SJSA1 (cell line): Measurements from ENCODE around the gene IL1RAPL1. TPM values are rescaled to one million over a fixed set of nuclear protein-coding genes. Genes with fewer than 3 reads are reported as not detected.

Source experiments
- DNase-seq, 2 experiments: peaks; one replicate each; pipeline ENCODE4 v3.0.0-alpha.2; 2015 to 2020; ENCODE audit warnings: low spot score in 2 of 2, low read depth in 1 of 2
- H3K27ac ChIP-seq: fragments of 250-450 bp; sonication (Bioruptor Pico); 2 replicates; pipeline ENCODE4 v1.5.1; 2020; ENCODE audit warnings: mild to moderate bottlenecking, moderate library complexity
- H3K27me3 ChIP-seq: fragments of 250-450 bp; sonication (Bioruptor Pico); replicated peaks from 2 replicates; pipeline ENCODE4 v1.5.1; 2020; ENCODE audit warnings: mild to moderate bottlenecking, moderate library complexity
- H3K36me3 ChIP-seq: fragments of 250-450 bp; sonication (Bioruptor Pico); 2 replicates; pipeline ENCODE4 v1.5.1; 2020; ENCODE audit warnings: mild to moderate bottlenecking
- H3K4me1 ChIP-seq: fragments of 250-450 bp; sonication (Bioruptor Pico); replicated peaks from 2 replicates; pipeline ENCODE4 v1.6.1; 2021; ENCODE audit warnings: mild to moderate bottlenecking
- H3K4me3 ChIP-seq: fragments of 250-450 bp; sonication (Bioruptor Pico); 2 replicates; pipeline ENCODE4 v1.5.1; 2020; ENCODE audit warnings: mild to moderate bottlenecking
- H3K9me3 ChIP-seq: fragments of 250-450 bp; sonication (Bioruptor Pico); replicated peaks from 2 replicates; pipeline ENCODE4 v1.5.1; 2020; ENCODE audit warnings: mild to moderate bottlenecking
- total RNA-seq: library from RNA; depleted of rRNA; stranded (reverse); fragments of >200 nt; shearing (Covaris generic); gene quantifications from 2 replicates; pipeline ENCODE4 v1.2.3, GENCODE V29; 2014

Gene IL1RAPL1
- total RNA-seq, 1 experiment from 2014 or later: not detected

GRCh38 chrX:29652484-29652883 is 1065.2 kb downstream of the IL1RAPL1 start:
- Histone ChIP-seq H3K27me3 (no peaks in the 10 kb centered on the region), H3K4me3 (no peak overlapping the region), H3K9me3 (no peaks in the 10 kb centered on the region), H3K36me3 (no peaks in the 10 kb centered on the region), H3K4me1 (peaks cover 16% of the 10 kb centered on the region), H3K27ac (peak overlapping the region; percentile 53)
- DNase-seq: peak in 1 of 2 experiments; percentile 15

DNA sequence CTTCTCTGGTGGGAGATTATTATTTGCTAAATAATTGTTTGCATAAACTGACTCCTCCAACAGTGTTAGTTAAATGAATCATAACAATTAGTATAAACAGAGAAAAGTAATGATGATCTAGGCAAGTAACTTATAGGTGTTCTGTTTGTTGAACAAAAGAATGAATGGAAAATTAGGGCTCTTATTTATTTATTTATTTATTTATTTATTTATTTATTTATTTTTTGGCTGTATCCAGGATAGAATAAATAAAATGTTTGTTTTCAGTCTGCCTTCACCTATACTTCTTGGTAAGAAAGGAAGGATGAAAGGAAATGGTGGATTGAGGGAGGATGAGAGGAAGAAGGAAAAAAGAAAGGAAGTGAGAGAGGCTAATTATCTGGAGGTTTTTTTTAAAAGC is 1066.5 kb downstream of the IL1RAPL1 start:
- no peak for DNase-seq
- Histone ChIP-seq H3K9me3 (no peaks in the 10 kb centered on the region), H3K27ac (no peak overlapping the region), H3K4me3 (no peak overlapping the region), H3K27me3 (no peaks in the 10 kb centered on the region), H3K4me1 (peaks cover 16% of the 10 kb centered on the region), H3K36me3 (no peaks in the 10 kb centered on the region)

- no peak for DNase-seq
- H3K9me3 ChIP-seq: no peaks in the 10 kb centered on the region
- H3K27me3 ChIP-seq: no peaks in the 10 kb centered on the region
- H3K27ac ChIP-seq: no peak overlapping the region
- H3K4me1 ChIP-seq: peaks cover 35% of the 10 kb centered on the region
- no peaks in the 10 kb centered on the region for H3K36me3 ChIP-seq
- no peak overlapping the region for H3K4me3 ChIP-seq
Observed at GRCh38 chrX:29659911-29660310, 1072.7 kb downstream of the IL1RAPL1 start.

DNA sequence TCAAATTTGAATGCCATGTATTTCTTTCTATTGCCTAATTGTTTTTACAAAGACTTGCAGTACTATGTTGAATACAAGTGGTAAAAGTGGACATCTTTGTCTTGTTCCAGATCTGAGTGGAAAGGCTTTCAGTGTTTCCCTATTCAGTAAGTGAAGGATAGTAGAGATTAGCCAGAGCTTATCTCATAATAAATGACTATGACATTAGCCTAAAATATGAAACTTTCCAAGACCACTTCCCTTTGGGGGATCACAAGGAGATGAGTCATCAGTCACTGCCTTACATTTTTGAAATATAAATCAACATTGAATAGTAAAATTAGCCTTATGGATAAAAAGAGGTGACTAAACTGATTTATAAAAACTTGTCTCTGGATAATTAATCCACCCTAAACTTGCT is 1074.0 kb downstream of the IL1RAPL1 start:
- no peaks in the 10 kb centered on the region for H3K9me3 ChIP-seq
- H3K27ac ChIP-seq: peak overlapping the region; percentile 97
- peak in 1 of 2 experiments; percentile 23 for DNase-seq
- peaks cover 40% of the 10 kb centered on the region for H3K4me1 ChIP-seq
- H3K4me3 ChIP-seq: no peak overlapping the region
- no peaks in the 10 kb centered on the region for H3K27me3 ChIP-seq
- no peaks in the 10 kb centered on the region for H3K36me3 ChIP-seq

GRCh38 chrX:29662101-29662500 is 1074.9 kb downstream of the IL1RAPL1 start:
- Histone ChIP-seq H3K36me3 (no peaks in the 10 kb centered on the region), H3K4me1 (peaks cover 36% of the 10 kb centered on the region), H3K27ac (peak overlapping the region; percentile 97), H3K9me3 (no peaks in the 10 kb centered on the region), H3K27me3 (no peaks in the 10 kb centered on the region), H3K4me3 (no peak overlapping the region)
- DNase-seq: peak; percentile 51 to 73

DNA sequence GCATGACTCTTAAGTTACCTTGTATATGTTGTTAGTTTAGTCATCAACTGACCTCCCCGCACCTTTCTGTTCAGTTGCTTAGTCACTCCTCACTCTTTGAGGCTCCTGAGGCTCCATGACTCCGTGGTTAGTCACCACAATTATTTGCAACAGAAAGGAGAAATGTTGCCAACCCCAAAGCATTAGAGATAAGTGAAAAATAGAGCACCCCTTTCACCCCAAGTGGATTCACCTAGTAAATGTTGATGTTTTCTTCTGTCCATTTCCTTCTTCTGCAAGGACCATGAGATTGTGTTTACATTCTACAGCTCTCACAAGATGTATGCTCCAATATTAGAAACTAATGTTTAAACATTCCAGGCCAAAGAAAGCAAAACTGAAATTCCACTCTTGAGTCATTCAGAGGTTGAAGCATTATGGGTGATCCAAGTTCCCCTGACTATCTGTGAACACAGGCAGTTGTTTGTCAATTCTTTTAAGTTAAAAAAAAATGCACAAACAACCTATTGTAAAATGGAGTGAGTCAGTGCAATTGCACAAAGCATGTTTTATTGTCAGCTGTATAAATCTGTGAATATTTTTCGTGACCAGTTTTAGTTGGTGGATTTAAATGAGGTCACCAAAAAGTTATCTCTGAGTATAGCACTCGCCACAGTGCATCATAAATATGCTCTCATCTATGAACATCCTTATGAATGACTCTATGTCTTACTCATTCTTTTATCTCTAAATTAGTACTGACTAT is 1075.7 kb downstream of the IL1RAPL1 start:
- Histone ChIP-seq H3K4me3 (no peak overlapping the region), H3K27me3 (no peaks in the 10 kb centered on the region), H3K36me3 (no peaks in the 10 kb centered on the region), H3K9me3 (no peaks in the 10 kb centered on the region), H3K27ac (peak overlapping the region; percentile 97), H3K4me1 (peaks cover 35% of the 10 kb centered on the region)
- peak; percentile 76 to 94 for DNase-seq

DNA sequence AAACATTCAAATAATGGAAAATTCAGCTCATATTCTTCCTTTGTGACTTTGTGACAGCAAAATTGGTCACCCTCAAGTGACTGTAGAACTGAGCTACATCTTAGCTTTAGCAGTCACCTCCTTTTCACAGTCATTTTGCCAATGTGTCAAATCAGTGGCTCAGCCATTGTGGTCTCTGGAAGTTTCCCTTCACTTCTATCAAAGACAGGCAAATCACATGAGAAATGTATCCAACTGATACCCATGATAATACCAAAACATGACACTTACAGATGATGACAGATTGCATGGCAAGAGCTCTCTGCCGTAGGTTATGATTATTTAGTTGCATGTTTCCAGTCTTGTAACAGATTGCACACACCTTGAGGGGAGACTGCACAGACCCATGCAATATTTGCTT is 1078.3 kb downstream of the IL1RAPL1 start:
- no peaks in the 10 kb centered on the region for H3K27me3 ChIP-seq
- no peak for DNase-seq
- peaks cover 33% of the 10 kb centered on the region for H3K4me1 ChIP-seq
- no peaks in the 10 kb centered on the region for H3K9me3 ChIP-seq
- H3K4me3 ChIP-seq: no peak overlapping the region
- H3K27ac ChIP-seq: no peak overlapping the region
- H3K36me3 ChIP-seq: no peaks in the 10 kb centered on the region

GRCh38 chrX:29666366-29666765 is 1079.1 kb downstream of the IL1RAPL1 start:
- Histone ChIP-seq H3K4me3 (no peak overlapping the region), H3K4me1 (peaks cover 25% of the 10 kb centered on the region), H3K27me3 (no peaks in the 10 kb centered on the region), H3K36me3 (no peaks in the 10 kb centered on the region), H3K27ac (no peak overlapping the region), H3K9me3 (no peaks in the 10 kb centered on the region)
- DNase-seq: no peak

- Histone ChIP-seq H3K27me3 (no peaks in the 10 kb centered on the region), H3K9me3 (no peaks in the 10 kb centered on the region), H3K4me1 (no peaks in the 10 kb centered on the region), H3K27ac (no peak overlapping the region), H3K36me3 (no peaks in the 10 kb centered on the region), H3K4me3 (no peak overlapping the region)
- no peak for DNase-seq
Observed at GRCh38 chrX:29671421-29671820, 1084.2 kb downstream of the IL1RAPL1 start.

DNA sequence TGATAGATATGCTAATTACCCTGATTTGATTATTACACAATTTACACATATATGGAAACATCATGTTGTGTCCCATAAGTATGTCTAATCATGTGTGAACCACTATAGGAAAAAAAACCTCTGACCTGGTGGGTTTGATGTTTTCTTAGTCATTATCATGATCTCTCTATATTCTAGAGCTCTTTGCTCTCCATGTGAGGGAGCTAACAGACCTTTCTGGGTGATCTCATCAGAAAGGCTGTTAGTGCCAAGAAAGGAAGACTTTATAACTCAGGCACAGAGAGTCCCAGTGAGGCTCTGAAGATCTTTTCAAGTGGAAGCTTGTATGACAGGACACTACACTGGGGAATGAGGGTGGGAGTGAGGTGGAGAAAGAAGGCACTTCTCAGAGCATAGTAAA is 1100.4 kb downstream of the IL1RAPL1 start:
- H3K27me3 ChIP-seq: no peaks in the 10 kb centered on the region
- no peak overlapping the region for H3K27ac ChIP-seq
- H3K4me1 ChIP-seq: no peaks in the 10 kb centered on the region
- no peaks in the 10 kb centered on the region for H3K9me3 ChIP-seq
- H3K36me3 ChIP-seq: no peaks in the 10 kb centered on the region
- H3K4me3 ChIP-seq: no peak overlapping the region
- DNase-seq: no peak

- no peak for DNase-seq
- Histone ChIP-seq H3K9me3 (no peaks in the 10 kb centered on the region), H3K27ac (no peak overlapping the region), H3K27me3 (no peaks in the 10 kb centered on the region), H3K4me3 (no peak overlapping the region), H3K4me1 (no peaks in the 10 kb centered on the region), H3K36me3 (no peaks in the 10 kb centered on the region)
Observed at GRCh38 chrX:29690061-29690460, 1102.8 kb downstream of the IL1RAPL1 start.

DNA sequence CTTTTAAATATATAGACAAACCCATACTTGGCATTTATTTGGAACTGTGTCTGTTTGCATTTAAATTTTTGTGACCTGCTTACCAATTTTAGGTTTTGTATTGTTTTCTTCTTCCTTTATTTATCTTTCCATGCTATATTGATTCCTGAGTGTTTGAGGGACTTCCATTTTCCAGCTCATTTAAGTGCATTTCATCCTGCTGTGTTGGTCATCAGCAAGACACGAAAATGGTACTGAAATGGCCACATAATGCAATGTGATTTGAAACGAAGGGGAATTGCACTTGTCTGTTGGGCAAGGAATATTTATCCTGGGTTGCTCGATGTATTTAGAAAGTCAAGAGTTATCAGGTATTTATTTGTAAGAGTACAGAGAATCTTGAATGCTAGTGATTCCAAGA is 1103.8 kb downstream of the IL1RAPL1 start:
- Histone ChIP-seq H3K27me3 (no peaks in the 10 kb centered on the region), H3K4me1 (no peaks in the 10 kb centered on the region), H3K9me3 (no peaks in the 10 kb centered on the region), H3K36me3 (no peaks in the 10 kb centered on the region), H3K4me3 (no peak overlapping the region), H3K27ac (no peak overlapping the region)
- no peak for DNase-seq

- H3K4me1 ChIP-seq: no peaks in the 10 kb centered on the region
- H3K36me3 ChIP-seq: no peaks in the 10 kb centered on the region
- no peak overlapping the region for H3K27ac ChIP-seq
- no peaks in the 10 kb centered on the region for H3K27me3 ChIP-seq
- H3K4me3 ChIP-seq: no peak overlapping the region
- no peaks in the 10 kb centered on the region for H3K9me3 ChIP-seq
- no peak for DNase-seq
Observed at GRCh38 chrX:29693912-29694311, 1106.7 kb downstream of the IL1RAPL1 start.

DNA sequence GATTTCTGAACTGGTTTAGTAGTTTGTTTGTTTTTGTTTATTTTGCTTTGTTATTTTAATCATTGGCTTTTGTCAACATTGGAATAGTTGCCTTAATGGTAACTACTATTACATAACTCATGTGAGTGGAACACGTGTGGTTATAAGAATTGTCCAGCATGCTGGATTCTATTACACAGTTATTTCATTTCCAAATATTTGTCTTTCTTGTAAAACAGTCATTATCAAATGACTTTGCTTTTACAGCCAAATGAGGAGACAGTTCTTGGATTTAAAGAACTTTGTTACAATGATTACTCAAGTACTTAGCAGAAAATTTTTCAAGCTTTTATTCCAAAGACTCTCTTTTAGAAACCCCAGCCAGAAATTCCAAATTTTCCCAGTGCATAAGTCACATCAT is 1112.0 kb downstream of the IL1RAPL1 start:
- H3K4me3 ChIP-seq: no peak overlapping the region
- H3K4me1 ChIP-seq: no peaks in the 10 kb centered on the region
- H3K9me3 ChIP-seq: no peaks in the 10 kb centered on the region
- DNase-seq: no peak
- no peaks in the 10 kb centered on the region for H3K27me3 ChIP-seq
- no peaks in the 10 kb centered on the region for H3K36me3 ChIP-seq
- no peak overlapping the region for H3K27ac ChIP-seq

DNA sequence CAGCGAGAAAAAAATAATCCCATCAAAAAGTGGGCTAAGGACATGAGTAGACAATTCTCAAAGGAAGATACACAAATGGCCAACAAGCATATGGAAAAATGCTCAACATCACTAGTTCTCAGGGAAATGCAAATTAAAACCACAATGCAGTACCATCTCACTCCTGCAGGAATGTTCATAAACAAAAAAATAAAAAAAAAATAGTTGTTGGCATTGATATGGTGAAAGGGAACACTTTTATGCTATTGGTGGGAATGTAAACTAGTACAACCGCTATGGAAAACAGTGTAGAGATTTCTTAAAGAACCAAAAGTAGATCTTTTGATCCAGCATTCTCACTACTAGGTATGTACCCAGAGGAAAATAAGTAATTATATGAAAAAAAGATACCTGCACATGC is 1119.8 kb downstream of the IL1RAPL1 start:
- H3K4me1 ChIP-seq: no peaks in the 10 kb centered on the region
- no peak for DNase-seq
- H3K27me3 ChIP-seq: no peaks in the 10 kb centered on the region
- H3K4me3 ChIP-seq: no peak overlapping the region
- H3K27ac ChIP-seq: no peak overlapping the region
- no peaks in the 10 kb centered on the region for H3K36me3 ChIP-seq
- H3K9me3 ChIP-seq: no peaks in the 10 kb centered on the region
